Trophoblast cell (in vitro differentiated cells and primary cell): Measurements from ENCODE around the gene C11orf21.

Experiments used
- DNase-seq, 2 donors: peaks; one replicate each; pipeline ENCODE4 v3.0.0-alpha.2; 2016
- H2AFZ ChIP-seq: 2 replicates; pipeline ENCODE4 v1.6.1; 2013; ENCODE audit warnings: low read length, moderate library complexity, mild to moderate bottlenecking; ENCODE audit not compliant: insufficient read depth, poor library complexity
- H2AK5ac ChIP-seq: 2 replicates; pipeline ENCODE4 v1.6.1; 2013; ENCODE audit warnings: mild to moderate bottlenecking, low read length
- H2BK120ac ChIP-seq: 2 replicates; pipeline ENCODE4 v1.6.1; 2013; ENCODE audit warnings: low read length, mild to moderate bottlenecking, moderate library complexity; ENCODE audit not compliant: insufficient read depth, poor library complexity
- H2BK12ac ChIP-seq: 2 replicates; pipeline ENCODE4 v1.6.1; 2013; ENCODE audit warnings: mild to moderate bottlenecking, low read length, moderate library complexity
- H2BK5ac ChIP-seq: 2 replicates; pipeline ENCODE4 v1.6.1; 2013; ENCODE audit warnings: low read length, low read depth, moderate library complexity, mild to moderate bottlenecking; ENCODE audit not compliant: poor library complexity
- H3K14ac ChIP-seq: 2 replicates; pipeline ENCODE4 v1.6.1; 2013; ENCODE audit warnings: mild to moderate bottlenecking, low read length
- H3K18ac ChIP-seq: 2 replicates; pipeline ENCODE4 v1.6.1; 2013; ENCODE audit warnings: mild to moderate bottlenecking, low read length
- H3K23ac ChIP-seq: 2 replicates; pipeline ENCODE4 v1.6.1; 2013; ENCODE audit warnings: low read length
- H3K27ac ChIP-seq: 2 replicates; pipeline ENCODE4 v1.5.1; 2013; ENCODE audit warnings: low read depth, mild to moderate bottlenecking, inconsistent platforms, low read length, moderate library complexity
- H3K27me3 ChIP-seq: 2 replicates; pipeline ENCODE4 v1.6.1; 2013; ENCODE audit warnings: inconsistent platforms, mild to moderate bottlenecking, low read length, moderate library complexity; ENCODE audit not compliant: insufficient read depth
- H3K36me3 ChIP-seq, 2 experiments: 1 replicate in 1 of 2; 2 replicates in 1 of 2; pipeline ENCODE4 v1.6.1; 2013; ENCODE audit warnings: low read length in 2 of 2, mild to moderate bottlenecking in 2 of 2, moderate library complexity in 1 of 2; ENCODE audit not compliant: insufficient read depth in 2 of 2, control insufficient read depth in 1 of 2
- H3K4ac ChIP-seq: 2 replicates; pipeline ENCODE4 v1.6.1; 2013; ENCODE audit warnings: low read depth, mild to moderate bottlenecking, low read length, moderate library complexity
- H3K4me1 ChIP-seq, 2 experiments: 1 replicate in 1 of 2; 2 replicates in 1 of 2; pipeline ENCODE4 v1.6.1; 2013; ENCODE audit warnings: low read length in 2 of 2, mild to moderate bottlenecking in 2 of 2, moderate library complexity in 1 of 2; ENCODE audit not compliant: insufficient read depth in 2 of 2, control insufficient read depth in 1 of 2
- H3K4me2 ChIP-seq: 2 replicates; pipeline ENCODE4 v1.6.1; 2013; ENCODE audit warnings: inconsistent platforms, mild to moderate bottlenecking, low read length, moderate library complexity
- H3K4me3 ChIP-seq: 2 replicates; pipeline ENCODE4 v1.5.1; 2013; ENCODE audit warnings: mild to moderate bottlenecking, low read depth, low read length, inconsistent platforms
- H3K79me1 ChIP-seq: one replicate; pipeline ENCODE4 v1.6.1; 2013; ENCODE audit warnings: low read length
- H3K79me2 ChIP-seq: 2 replicates; pipeline ENCODE4 v1.6.1; 2013; ENCODE audit warnings: low read length, mild to moderate bottlenecking; ENCODE audit not compliant: control insufficient read depth, insufficient read depth, poor library complexity
- H3K9ac ChIP-seq: 2 replicates; pipeline ENCODE4 v1.6.1; 2013; ENCODE audit warnings: mild to moderate bottlenecking, low read length
- H3K9me3 ChIP-seq: 2 replicates; pipeline ENCODE4 v1.6.1; 2013; ENCODE audit warnings: low read depth, mild to moderate bottlenecking, control low read depth, inconsistent platforms, low read length; ENCODE audit not compliant: insufficient read depth
- H4K12ac ChIP-seq: 2 replicates; pipeline ENCODE4 v1.6.1; 2013; ENCODE audit warnings: low read depth, mild to moderate bottlenecking, low read length, moderate library complexity
- H4K8ac ChIP-seq: 2 replicates; pipeline ENCODE4 v1.6.1; 2013; ENCODE audit warnings: low read depth, mild to moderate bottlenecking, low read length, moderate library complexity
- H4K91ac ChIP-seq: one replicate; pipeline ENCODE4 v1.6.1; 2013; ENCODE audit warnings: low read depth, mild to moderate bottlenecking, low read length, moderate library complexity
- WGBS: extraction: QIAGEN DNeasy Blood & Tissue Kit; methylation state at CpG from one replicate; pipeline ENCODE4 v1.1.7; 2013; ENCODE audit warnings: missing lambda C conversion rate; ENCODE audit not compliant: insufficient read length, insufficient coverage; ENCODE audit errors: extremely low coverage; 5-methylcytosine and 5-hydroxymethylcytosine counted together

The C11orf21 gene

DNA sequence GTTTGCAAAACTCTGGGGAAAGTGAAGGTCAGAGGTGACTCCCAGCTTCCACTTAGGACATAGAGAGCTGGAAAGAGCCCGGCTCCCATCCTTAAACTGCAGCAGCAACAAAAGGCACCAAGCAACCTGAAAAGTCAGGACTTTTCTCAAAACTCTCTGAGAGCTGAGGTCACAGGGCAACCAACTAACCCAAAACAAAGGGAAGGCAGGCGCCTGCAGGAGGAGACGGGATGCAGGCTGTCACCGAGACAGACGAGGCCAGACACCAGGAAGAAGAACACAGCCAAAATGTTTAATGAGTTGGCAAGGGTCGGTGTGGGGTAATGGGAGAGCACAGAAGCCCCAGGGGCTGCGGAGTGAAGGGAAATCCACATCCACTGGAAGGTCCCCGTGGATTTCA lies 51.2 kb downstream of the C11orf21 start:
- H3K18ac ChIP-seq = no peak overlapping the region
- H3K9ac ChIP-seq = no peak overlapping the region
- H3K79me2 ChIP-seq = no peaks in the 10 kb centered on the region
- no peaks in the 10 kb centered on the region for H3K79me1 ChIP-seq
- no peak for DNase-seq
- no peaks in the 10 kb centered on the region for H3K9me3 ChIP-seq
- no peaks in the 10 kb centered on the region for H3K27me3 ChIP-seq
- no peak overlapping the region for H3K14ac ChIP-seq
- no peak overlapping the region for H2BK12ac ChIP-seq
- H3K27ac ChIP-seq = no peak overlapping the region
- H2AK5ac ChIP-seq = no peak overlapping the region
- H2BK5ac ChIP-seq = no peak overlapping the region
- H3K4ac ChIP-seq = no peak overlapping the region
- WGBS = no CpG with 5 or more reads among the region's 8 CpGs
- H3K4me2 ChIP-seq = no peak overlapping the region
- H4K12ac ChIP-seq = no peak overlapping the region
- H4K8ac ChIP-seq = no peak overlapping the region
- H3K4me1 ChIP-seq = peaks cover 7 to 10% of the 10 kb centered on the region in 2 experiments
- H2BK120ac ChIP-seq = no peak overlapping the region
- H3K36me3 ChIP-seq = no peaks in the 10 kb centered on the region
- H4K91ac ChIP-seq = no peak overlapping the region
- no peak overlapping the region for H3K4me3 ChIP-seq
- H2AFZ ChIP-seq = no peak overlapping the region
- no peak overlapping the region for H3K23ac ChIP-seq

DNA sequence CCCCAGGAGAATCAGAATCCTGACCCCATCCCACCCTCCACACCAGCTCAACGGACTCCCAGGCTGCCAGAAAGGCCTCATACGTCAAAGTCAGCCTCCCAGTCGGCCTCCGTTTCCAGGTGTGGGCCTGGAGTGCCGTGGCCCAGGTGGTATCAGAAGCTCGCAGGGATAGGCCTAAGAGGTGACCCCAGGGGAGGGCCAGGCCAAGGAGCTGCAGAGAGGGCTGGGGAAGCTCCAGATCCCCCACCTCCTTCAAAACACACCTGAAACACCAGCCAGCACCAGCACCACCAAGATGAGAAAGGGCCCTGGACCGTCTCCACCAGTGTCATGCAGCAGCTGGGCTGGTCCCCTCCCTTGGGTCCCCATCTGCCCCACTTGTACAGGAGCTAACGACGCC lies 51.7 kb downstream of the C11orf21 start:
- H3K79me2 ChIP-seq = no peaks in the 10 kb centered on the region
- no peak overlapping the region for H2BK5ac ChIP-seq
- no peak overlapping the region for H2AK5ac ChIP-seq
- H3K4me2 ChIP-seq = no peak overlapping the region
- H3K9ac ChIP-seq = no peak overlapping the region
- H3K27me3 ChIP-seq = no peaks in the 10 kb centered on the region
- H2AFZ ChIP-seq = no peak overlapping the region
- no CpG with 5 or more reads among the region's 9 CpGs for WGBS
- no peak overlapping the region for H4K91ac ChIP-seq
- peaks cover 7 to 10% of the 10 kb centered on the region in 2 experiments for H3K4me1 ChIP-seq
- H3K4me3 ChIP-seq = no peak overlapping the region
- H2BK120ac ChIP-seq = no peak overlapping the region
- H3K9me3 ChIP-seq = no peaks in the 10 kb centered on the region
- H2BK12ac ChIP-seq = no peak overlapping the region
- H3K23ac ChIP-seq = no peak overlapping the region
- no peak overlapping the region for H3K27ac ChIP-seq
- H3K14ac ChIP-seq = no peak overlapping the region
- no peaks in the 10 kb centered on the region for H3K36me3 ChIP-seq
- no peak for DNase-seq
- H3K18ac ChIP-seq = no peak overlapping the region
- H4K12ac ChIP-seq = no peak overlapping the region
- no peak overlapping the region for H3K4ac ChIP-seq
- no peaks in the 10 kb centered on the region for H3K79me1 ChIP-seq
- no peak overlapping the region for H4K8ac ChIP-seq

DNA sequence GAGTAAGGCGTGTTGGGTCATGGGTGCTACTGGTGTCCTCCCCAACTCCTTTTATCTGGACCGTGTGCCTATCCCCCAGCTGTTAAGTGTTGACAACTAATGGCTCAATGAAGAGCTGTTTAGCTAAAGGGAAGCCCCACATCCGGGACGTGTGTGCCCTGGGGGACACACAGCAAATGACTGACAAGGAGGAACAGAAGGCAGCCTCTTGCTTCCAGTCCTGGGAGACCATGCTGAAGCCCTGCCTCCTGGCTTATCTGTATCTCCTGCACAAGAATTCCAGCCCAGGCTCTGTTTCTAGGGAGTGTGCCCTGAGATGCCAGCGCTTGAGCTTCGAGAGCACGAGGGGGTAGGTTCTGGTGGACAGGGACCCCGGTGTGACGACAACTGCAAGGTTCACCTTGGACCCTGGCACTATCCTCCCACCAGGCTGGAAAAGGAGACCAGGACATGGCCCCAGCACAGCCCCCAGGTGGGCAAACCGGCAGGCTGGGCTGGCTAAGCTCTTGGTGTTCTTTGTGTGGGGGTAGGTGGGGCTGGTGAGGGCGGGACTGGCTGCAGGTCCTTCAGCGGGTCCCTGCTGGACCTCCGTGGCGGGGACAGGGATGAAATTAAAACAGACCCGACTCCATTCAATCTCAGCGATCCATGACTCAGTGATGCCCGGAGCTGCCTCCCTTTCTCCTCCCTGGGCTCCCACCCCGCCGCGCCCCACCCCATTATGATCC lies 52.4 kb downstream of the C11orf21 start:
- H3K14ac ChIP-seq = no peak overlapping the region
- H3K79me1 ChIP-seq = no peaks in the 10 kb centered on the region
- DNase-seq = no peak
- no peaks in the 10 kb centered on the region for H3K79me2 ChIP-seq
- no peak overlapping the region for H2BK12ac ChIP-seq
- no peak overlapping the region for H3K4ac ChIP-seq
- WGBS = no CpG with 5 or more reads among the region's 20 CpGs
- H3K4me3 ChIP-seq = no peak overlapping the region
- H3K4me1 ChIP-seq = peaks cover 7 to 10% of the 10 kb centered on the region in 2 experiments
- H3K27ac ChIP-seq = no peak overlapping the region
- no peaks in the 10 kb centered on the region for H3K9me3 ChIP-seq
- H3K4me2 ChIP-seq = no peak overlapping the region
- no peak overlapping the region for H3K23ac ChIP-seq
- H3K36me3 ChIP-seq = no peaks in the 10 kb centered on the region
- H3K27me3 ChIP-seq = no peaks in the 10 kb centered on the region
- H2AK5ac ChIP-seq = no peak overlapping the region
- no peak overlapping the region for H4K12ac ChIP-seq
- no peak overlapping the region for H2BK120ac ChIP-seq
- H3K9ac ChIP-seq = no peak overlapping the region
- H3K18ac ChIP-seq = no peak overlapping the region
- no peak overlapping the region for H4K91ac ChIP-seq
- no peak overlapping the region for H4K8ac ChIP-seq
- H2BK5ac ChIP-seq = no peak overlapping the region
- no peak overlapping the region for H2AFZ ChIP-seq

DNA sequence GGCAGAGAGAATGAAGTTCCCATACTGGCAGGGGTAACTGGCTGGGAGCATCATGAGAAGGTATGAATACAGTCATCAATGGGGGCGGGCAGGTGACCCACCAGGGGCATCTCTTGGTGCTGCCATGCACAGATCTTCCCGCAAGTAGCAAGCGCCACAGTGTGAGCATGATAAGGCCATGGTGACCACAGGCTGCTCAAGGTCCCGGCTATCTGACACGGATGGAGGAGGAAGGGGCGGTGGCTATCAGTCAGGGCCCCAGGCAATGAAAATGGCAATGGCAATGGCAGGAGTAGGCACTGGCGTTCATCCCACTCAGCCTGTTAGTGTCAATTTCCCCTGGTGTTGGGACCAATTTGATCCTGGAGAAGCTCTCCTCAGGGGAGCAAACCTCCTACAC lies 53.0 kb downstream of the C11orf21 start:
- peaks cover 7 to 10% of the 10 kb centered on the region in 2 experiments for H3K4me1 ChIP-seq

More for the DNA sequence above, 53.0 kb downstream of the C11orf21 start:
- H4K8ac ChIP-seq = no peak overlapping the region
- H2BK120ac ChIP-seq = no peak overlapping the region
- H2AK5ac ChIP-seq = no peak overlapping the region
- H4K12ac ChIP-seq = no peak overlapping the region
- no peak overlapping the region for H3K14ac ChIP-seq
- no peak for DNase-seq
- no peak overlapping the region for H3K4me2 ChIP-seq
- H3K27me3 ChIP-seq = no peaks in the 10 kb centered on the region
- H3K79me1 ChIP-seq = no peaks in the 10 kb centered on the region
- no peak overlapping the region for H2BK5ac ChIP-seq
- H3K79me2 ChIP-seq = no peaks in the 10 kb centered on the region
- H3K27ac ChIP-seq = no peak overlapping the region
- H3K18ac ChIP-seq = no peak overlapping the region
- H2BK12ac ChIP-seq = no peak overlapping the region
- H3K36me3 ChIP-seq = no peaks in the 10 kb centered on the region
- no peak overlapping the region for H3K4ac ChIP-seq
- H3K9me3 ChIP-seq = no peaks in the 10 kb centered on the region
- no CpG with 5 or more reads among the region's 7 CpGs for WGBS
- H4K91ac ChIP-seq = no peak overlapping the region
- H3K23ac ChIP-seq = no peak overlapping the region
- H3K9ac ChIP-seq = no peak overlapping the region
- no peak overlapping the region for H3K4me3 ChIP-seq
- H2AFZ ChIP-seq = no peak overlapping the region
